Measurements from ENCODE around the gene KLHL17.

DNA sequence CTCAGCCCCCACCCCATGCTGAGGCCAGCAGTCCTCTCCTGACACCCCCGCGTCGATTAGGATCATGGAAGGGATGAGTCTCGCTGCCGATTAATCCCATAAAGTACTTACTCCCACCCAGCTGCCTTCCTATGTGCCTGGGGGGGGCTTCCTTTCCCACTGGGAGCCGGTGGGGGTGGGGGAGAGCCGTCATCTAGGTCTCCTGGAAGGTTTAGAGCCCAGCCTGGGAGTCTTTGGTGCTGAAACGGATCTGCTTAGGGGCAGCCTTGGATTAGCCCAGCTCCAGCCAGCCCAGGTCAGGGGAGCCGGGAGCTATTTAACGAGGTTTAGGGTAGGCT lies 26.8 kb upstream of the KLHL17 start:
- TF ChIP-seq EZH2 (IDR thresholded peaks at IDR 0.05; ENCODE audit: borderline replicate concordance, low read length) (no peak), CTCF (IDR thresholded peaks at IDR 0.05; ENCODE audit: low read length) (no peak)
